Caco-2 (cell line): Measurements from ENCODE around the gene PCARE. TPM values are rescaled to one million over a fixed set of nuclear protein-coding genes. Genes with fewer than 3 reads are reported as not detected.

Experiments
- BruUV-seq: library from RNA; stranded (reverse); fragments of 400-500 nt; replicated peaks from 2 replicates; lab custom pipeline; 2021; lab: Mats Ljungman, UMichigan
- CTCF ChIA-PET: fragments of 300-600 bp; sonication (Branson Sonifier 250); formaldehyde crosslinking; loops from one replicate; lab custom pipeline; 2022; ENCODE audit warnings: antibody characterized with exemption; lab: Charles Lee
- POLR2A ChIA-PET: fragments of 300-600 bp; sonication (Branson Sonifier 250); formaldehyde crosslinking; loops from one replicate; lab custom pipeline; 2022; ENCODE audit warnings: antibody characterized with exemption; lab: Charles Lee
- DNase-seq, 2 experiments: peaks; one replicate each; pipeline versions ENCODE4 v3.0.0 to v3.0.0-alpha.2; 2020 to 2022
- H3K27me3 ChIP-seq: replicated peaks from 2 replicates; pipeline ENCODE4 v1.6.0; 2011; ENCODE audit warnings: low read length; ENCODE audit not compliant: control insufficient read depth, insufficient read depth
- H3K36me3 ChIP-seq: 2 replicates; pipeline ENCODE4 v1.5.1; 2011; ENCODE audit warnings: low read length; ENCODE audit not compliant: control insufficient read depth, insufficient read depth
- H3K4me1 ChIP-seq: fragments of 250-450 bp; sonication (Bioruptor Pico); 2 replicates; pipeline ENCODE4 v1.5.1; 2020; ENCODE audit warnings: mild to moderate bottlenecking
- H3K4me3 ChIP-seq: 2 replicates; pipeline ENCODE4 v1.5.1; 2011; ENCODE audit warnings: low read depth, mild to moderate bottlenecking, control low read depth, low read length
- H3K9me3 ChIP-seq: fragments of 250-450 bp; sonication (Bioruptor Pico); 2 replicates; pipeline ENCODE4 v1.5.1; 2020; ENCODE audit warnings: mild to moderate bottlenecking, moderate library complexity
- H3K27ac Mint-ChIP-seq: one replicate; pipeline ENCODE4 v1.8.0; 2022; ENCODE audit warnings: mixed read lengths; ENCODE audit not compliant: unreplicated experiment
- H3K27me3 Mint-ChIP-seq: one replicate; pipeline ENCODE4 v1.8.0; 2022; ENCODE audit warnings: mixed read lengths; ENCODE audit not compliant: insufficient read depth, unreplicated experiment
- H3K36me3 Mint-ChIP-seq: one replicate; pipeline ENCODE4 v1.8.0; 2022; ENCODE audit warnings: mild to moderate bottlenecking, mixed read lengths; ENCODE audit not compliant: insufficient read depth, unreplicated experiment
- H3K4me1 Mint-ChIP-seq: one replicate; pipeline ENCODE4 v1.8.0; 2022; ENCODE audit warnings: low read depth, mixed read lengths; ENCODE audit not compliant: unreplicated experiment
- H3K4me3 Mint-ChIP-seq: one replicate; pipeline ENCODE4 v1.8.0; 2022; ENCODE audit warnings: mild to moderate bottlenecking, moderate library complexity, mixed read lengths; ENCODE audit not compliant: unreplicated experiment
- H3K9me3 Mint-ChIP-seq: one replicate; pipeline ENCODE4 v1.8.0; 2022; ENCODE audit warnings: mixed read lengths; ENCODE audit not compliant: unreplicated experiment
- intact Hi-C: fragments of 100-400 bp; cut with micrococcal nuclease; formaldehyde crosslinking; loops from one replicate; pipeline ENCODE4 v1.10.0; 2022; ENCODE audit not compliant: unreplicated experiment
- total RNA-seq: library from RNA; stranded (reverse); gene quantifications from 2 replicates; pipeline ENCODE4 v1.2.3, GENCODE V29; 2022
- TF ChIP-seq, protein P1 (sequence below), 2 experiments: fragments of 200-600 bp in 1 of 2; IDR thresholded peaks; 1 replicate in 1 of 2; 2 replicates in 1 of 2; pipeline versions ENCODE4 v1.5.1 to v1.8.0; 2011 to 2022; ENCODE audit warnings: antibody characterized with exemption in 1 of 2, control low read depth in 1 of 2, inconsistent platforms in 1 of 2, low read depth in 1 of 2, low read length in 1 of 2, mild to moderate bottlenecking in 1 of 2, moderate library complexity in 1 of 2; ENCODE audit not compliant: insufficient read depth in 1 of 2, severe bottlenecking in 1 of 2, unreplicated experiment in 1 of 2

Gene PCARE
- total RNA-seq, 1 experiment from 2014 or later: not detected

GRCh38 chr2:29016504-29016903, 57.8 kb downstream of the PCARE start:
- CTCF ChIA-PET: interaction anchor here (0.6 kb wide), 1 partner anchor 395 kb away, joined by 3 read pairs; no protein-coding TSS in a partner anchor
- H3K27ac Mint-ChIP-seq: no peak overlapping the region

DNA sequence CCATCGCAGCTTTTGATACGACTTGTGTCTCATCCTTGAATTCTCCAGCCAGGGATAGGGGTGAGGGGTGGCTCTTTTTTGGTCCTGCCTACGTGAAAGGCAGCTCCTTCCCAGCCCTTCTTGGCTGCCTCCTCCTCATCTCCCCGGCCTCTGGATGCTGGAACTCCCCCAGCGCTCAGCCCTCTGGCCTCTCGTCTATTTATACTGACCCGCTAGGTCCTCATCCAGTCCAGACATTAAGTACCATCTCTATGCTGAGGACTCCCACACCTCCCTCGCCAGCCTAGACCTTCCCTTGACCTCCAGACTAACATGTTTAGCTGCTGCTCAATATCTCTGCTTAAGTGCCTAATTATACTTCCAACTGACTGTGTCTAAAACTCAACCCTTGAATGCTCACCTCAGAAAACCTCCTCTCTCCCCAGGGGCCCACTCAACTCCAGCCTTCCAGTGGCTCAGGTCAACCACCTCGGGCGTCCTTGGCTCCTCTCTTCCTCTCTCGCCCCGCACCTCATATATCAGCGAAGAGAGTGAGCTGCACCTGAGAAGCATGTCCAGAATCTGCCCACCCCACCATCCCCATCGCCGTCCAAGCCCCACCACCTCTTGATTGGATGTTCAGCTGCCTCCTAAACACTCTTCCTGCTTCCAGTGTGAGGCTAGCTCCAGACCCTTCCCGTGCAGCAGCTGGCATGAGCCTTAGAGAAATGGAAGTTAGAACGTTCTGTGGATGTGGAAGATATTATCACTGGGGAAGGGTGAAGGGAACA, 58.4 kb downstream of the PCARE start:
- intact Hi-C loops: no loop called here
- ChIA-PET POLR2A (no interaction called here), CTCF (interaction anchor here (0.6 kb wide), 1 partner anchor 395 kb away, joined by 3 read pairs; no protein-coding TSS in a partner anchor)
- no TSS peak for BruUV-seq
- Histone ChIP-seq H3K9me3 (no peaks in the 10 kb centered on the region), H3K36me3 (no peaks in the 10 kb centered on the region), H3K4me3 (no peak overlapping the region), H3K27me3 (no peaks in the 10 kb centered on the region), H3K4me1 (no peaks in the 10 kb centered on the region)
- TF ChIP-seq, protein P1, sequence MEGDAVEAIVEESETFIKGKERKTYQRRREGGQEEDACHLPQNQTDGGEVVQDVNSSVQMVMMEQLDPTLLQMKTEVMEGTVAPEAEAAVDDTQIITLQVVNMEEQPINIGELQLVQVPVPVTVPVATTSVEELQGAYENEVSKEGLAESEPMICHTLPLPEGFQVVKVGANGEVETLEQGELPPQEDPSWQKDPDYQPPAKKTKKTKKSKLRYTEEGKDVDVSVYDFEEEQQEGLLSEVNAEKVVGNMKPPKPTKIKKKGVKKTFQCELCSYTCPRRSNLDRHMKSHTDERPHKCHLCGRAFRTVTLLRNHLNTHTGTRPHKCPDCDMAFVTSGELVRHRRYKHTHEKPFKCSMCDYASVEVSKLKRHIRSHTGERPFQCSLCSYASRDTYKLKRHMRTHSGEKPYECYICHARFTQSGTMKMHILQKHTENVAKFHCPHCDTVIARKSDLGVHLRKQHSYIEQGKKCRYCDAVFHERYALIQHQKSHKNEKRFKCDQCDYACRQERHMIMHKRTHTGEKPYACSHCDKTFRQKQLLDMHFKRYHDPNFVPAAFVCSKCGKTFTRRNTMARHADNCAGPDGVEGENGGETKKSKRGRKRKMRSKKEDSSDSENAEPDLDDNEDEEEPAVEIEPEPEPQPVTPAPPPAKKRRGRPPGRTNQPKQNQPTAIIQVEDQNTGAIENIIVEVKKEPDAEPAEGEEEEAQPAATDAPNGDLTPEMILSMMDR (IDR thresholded peaks at IDR 0.05; ENCODE audit: insufficient read depth in 1 of 2, low read depth in 1 of 2, low read length in 1 of 2, severe bottlenecking in 1 of 2, unreplicated experiment in 1 of 2): no peak
- H3K36me3 Mint-ChIP-seq: no peaks in the 10 kb centered on the region
- no peak for DNase-seq
- no peaks in the 10 kb centered on the region for H3K4me1 Mint-ChIP-seq
- H3K9me3 Mint-ChIP-seq: no peaks in the 10 kb centered on the region
- no peaks in the 10 kb centered on the region for H3K27me3 Mint-ChIP-seq
- no peak overlapping the region for H3K4me3 Mint-ChIP-seq
- H3K27ac Mint-ChIP-seq: no peak overlapping the region

More at GRCh38 chr2:29016504-29016903, 57.8 kb downstream of the PCARE start:
- Histone ChIP-seq H3K9me3 (no peaks in the 10 kb centered on the region), H3K36me3 (no peaks in the 10 kb centered on the region), H3K4me1 (no peaks in the 10 kb centered on the region), H3K4me3 (no peak overlapping the region), H3K27me3 (no peaks in the 10 kb centered on the region)
- H3K4me3 Mint-ChIP-seq: no peak overlapping the region
- intact Hi-C loops: no loop called here
- no peak for DNase-seq
- POLR2A ChIA-PET: no interaction called here
- no peaks in the 10 kb centered on the region for H3K4me1 Mint-ChIP-seq
- no TSS peak for BruUV-seq
- H3K36me3 Mint-ChIP-seq: no peaks in the 10 kb centered on the region
- H3K9me3 Mint-ChIP-seq: no peaks in the 10 kb centered on the region
- no peaks in the 10 kb centered on the region for H3K27me3 Mint-ChIP-seq
- TF ChIP-seq, protein P1 (IDR thresholded peaks at IDR 0.05; ENCODE audit: insufficient read depth in 1 of 2, low read depth in 1 of 2, low read length in 1 of 2, severe bottlenecking in 1 of 2, unreplicated experiment in 1 of 2): no peak

DNA sequence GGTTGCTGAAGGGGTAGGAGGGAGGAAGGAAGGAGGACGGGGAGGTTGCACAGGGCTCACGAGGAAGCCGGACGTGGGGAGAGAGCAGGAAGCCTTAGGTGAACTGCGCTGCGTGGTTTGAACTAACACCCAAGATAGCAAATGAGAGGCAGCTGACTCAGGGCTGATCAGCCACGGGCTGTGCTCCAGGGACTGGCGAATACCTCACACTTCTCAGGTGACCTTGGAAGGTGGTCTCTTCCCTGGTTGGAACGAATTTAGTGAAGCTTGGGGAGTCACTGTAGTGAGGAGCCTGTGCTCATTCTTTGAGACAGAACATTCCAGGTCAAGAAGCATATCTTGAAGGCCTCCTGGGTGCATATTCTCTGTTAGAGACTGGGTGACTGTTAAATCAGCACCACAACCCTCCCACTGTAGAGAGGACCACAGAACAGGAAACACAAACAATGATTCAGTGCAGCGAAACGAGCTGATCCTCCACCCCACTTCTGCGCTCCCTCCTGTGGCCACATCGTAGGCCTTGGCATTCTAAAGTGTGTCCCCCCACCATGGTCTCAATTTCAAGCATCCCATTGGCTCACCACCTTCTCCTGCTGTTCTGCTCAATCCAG, 59.4 kb downstream of the PCARE start:
- H3K27me3 ChIP-seq: no peaks in the 10 kb centered on the region
- TF ChIP-seq, protein P1 (IDR thresholded peaks at IDR 0.05; ENCODE audit: insufficient read depth in 1 of 2, low read depth in 1 of 2, low read length in 1 of 2, severe bottlenecking in 1 of 2, unreplicated experiment in 1 of 2): no peak
- Mint-ChIP-seq H3K4me1 (no peaks in the 10 kb centered on the region), H3K36me3 (no peaks in the 10 kb centered on the region), H3K27ac (no peak overlapping the region), H3K27me3 (no peaks in the 10 kb centered on the region), H3K4me3 (no peak overlapping the region), H3K9me3 (no peaks in the 10 kb centered on the region)
- no peaks in the 10 kb centered on the region for H3K4me1 ChIP-seq
- ChIA-PET POLR2A (no interaction called here), CTCF (no interaction called here)
- no peaks in the 10 kb centered on the region for H3K9me3 ChIP-seq
- BruUV-seq: no TSS peak
- no peak overlapping the region for H3K4me3 ChIP-seq
- H3K36me3 ChIP-seq: no peaks in the 10 kb centered on the region
- intact Hi-C loops: no loop called here
- no peak for DNase-seq
